OCI-LY7 (cell line): ENCODE data around the gene UGDH. TPM values are rescaled to one million over a fixed set of nuclear protein-coding genes. Genes with fewer than 3 reads are reported as not detected.
"Not testable (repeated sequence)": the region's sequence is repeated elsewhere in the genome, so short reads cannot be mapped to it uniquely, and the experiment has no call there.

Source experiments
- BruUV-seq: library from RNA; stranded (reverse); fragments of 400-500 nt; replicated peaks from 2 replicates; lab custom pipeline; 2021; lab: Mats Ljungman, UMichigan
- CTCF ChIA-PET: fragments of 300-600 bp; sonication (Branson Sonifier 250); formaldehyde crosslinking; loops from one replicate; lab custom pipeline; 2022; ENCODE audit warnings: antibody characterized with exemption; ENCODE audit not compliant: unreplicated experiment; lab: Charles Lee
- POLR2A ChIA-PET: fragments of 300-600 bp; sonication (Branson Sonifier 250); formaldehyde crosslinking; loops from one replicate; lab custom pipeline; 2022; ENCODE audit warnings: antibody characterized with exemption; lab: Charles Lee
- DNase-seq: peaks from one replicate; pipeline ENCODE4 v3.0.0-alpha.2; 2015; ENCODE audit warnings: low spot score
- H2AFZ ChIP-seq: fragments of 200-600 bp; sonication (generic), shearing (Covaris generic); 2 replicates; pipeline ENCODE4 v1.6.1; 2014; ENCODE audit warnings: mild to moderate bottlenecking, antibody characterized with exemption, low read length, moderate library complexity
- H3K27ac ChIP-seq: fragments of 200-600 bp; sonication (generic); 2 replicates; pipeline ENCODE4 v1.5.1; 2014; ENCODE audit warnings: mixed run types, low read depth, mild to moderate bottlenecking, moderate library complexity, low read length, inconsistent platforms; ENCODE audit not compliant: poor library complexity, severe bottlenecking
- H3K36me3 ChIP-seq: fragments of 200-600 bp; sonication (generic); 2 replicates; pipeline ENCODE4 v1.6.1; 2014; ENCODE audit warnings: mild to moderate bottlenecking, antibody characterized with exemption, low read length, moderate library complexity, mixed read lengths; ENCODE audit not compliant: insufficient read depth
- H3K4me1 ChIP-seq: fragments of 200-600 bp; sonication (generic); 2 replicates; pipeline ENCODE4 v1.5.1; 2014; ENCODE audit warnings: mild to moderate bottlenecking, low read length; ENCODE audit not compliant: insufficient read depth, poor library complexity, severe bottlenecking
- H3K4me2 ChIP-seq: fragments of 200-600 bp; sonication (generic); 2 replicates; pipeline ENCODE4 v1.6.1; 2014; ENCODE audit warnings: mild to moderate bottlenecking, low read length
- H3K4me3 ChIP-seq: fragments of 200-600 bp; sonication (generic); 2 replicates; pipeline ENCODE4 v1.5.1; 2014; ENCODE audit warnings: mild to moderate bottlenecking, low read depth, low read length; ENCODE audit not compliant: poor library complexity, severe bottlenecking
- H3K79me2 ChIP-seq: fragments of 200-600 bp; sonication (generic); 2 replicates; pipeline ENCODE4 v1.6.1; 2016; ENCODE audit warnings: low read depth, mild to moderate bottlenecking, low read length, moderate library complexity, mixed read lengths; ENCODE audit not compliant: insufficient read depth
- H3K9me2 ChIP-seq: fragments of 200-600 bp; sonication (generic); 2 replicates; pipeline ENCODE4 v1.6.1; 2016; ENCODE audit warnings: mild to moderate bottlenecking, low read length, mixed read lengths; ENCODE audit not compliant: insufficient read depth
- H3K9me3 ChIP-seq: fragments of 200-600 bp; sonication (generic); 2 replicates; pipeline ENCODE4 v1.6.1; 2014; ENCODE audit warnings: mild to moderate bottlenecking, mixed run types, low read length, mixed read lengths
- H4K20me1 ChIP-seq: fragments of 200-600 bp; sonication (generic); 2 replicates; pipeline ENCODE4 v1.6.1; 2014; ENCODE audit warnings: mild to moderate bottlenecking, antibody characterized with exemption, low read length, moderate library complexity, mixed read lengths; ENCODE audit not compliant: insufficient read depth
- CTCF ChIP-seq: fragments of 200-600 bp; sonication (generic); conservative IDR thresholded peaks from 2 replicates; pipeline ENCODE4 v1.5.1; 2014; ENCODE audit warnings: mild to moderate bottlenecking, antibody characterized with exemption, low read length, moderate library complexity, mixed read lengths
- EZH2phosphoT487 ChIP-seq: fragments of 200-600 bp; sonication (generic); IDR thresholded peaks from 2 replicates; pipeline ENCODE4 v1.6.1; 2018; ENCODE audit warnings: low read depth, borderline replicate concordance, mild to moderate bottlenecking, mixed run types, antibody characterized with exemption, low read length, moderate library complexity, mixed read lengths
- intact Hi-C: fragments of 100-400 bp; cut with micrococcal nuclease; formaldehyde crosslinking; loops from one replicate; pipeline ENCODE4 v1.10.0; 2022; ENCODE audit not compliant: unreplicated experiment
- total RNA-seq, 2 experiments: library from RNA; depleted of rRNA in 1 of 2; stranded (reverse); fragments of >200 nt in 1 of 2; shearing (Covaris generic) in 1 of 2; gene quantifications; 2 replicates each; pipeline ENCODE4 v1.2.3, GENCODE V29; 2014 to 2022

UGDH gene
- total RNA-seq, 2 experiments from 2014 or later = 8.1 to 33.6 TPM

- H2AFZ ChIP-seq = no peak overlapping the region
- no peak for DNase-seq
- no peak overlapping the region for H3K27ac ChIP-seq
- TF ChIP-seq CTCF (no peak), EZH2phosphoT487 (no peak)
- H3K4me1 ChIP-seq = peaks cover under 1% of the 10 kb centered on the region
- H3K9me2 ChIP-seq = no peaks in the 10 kb centered on the region
- H3K36me3 ChIP-seq = no peaks in the 10 kb centered on the region
- no peak overlapping the region for H3K4me2 ChIP-seq
- no peaks in the 10 kb centered on the region for H4K20me1 ChIP-seq
- H3K79me2 ChIP-seq = no peaks in the 10 kb centered on the region
- no TSS peak for BruUV-seq
- CTCF ChIA-PET = no interaction called here
- H3K4me3 ChIP-seq = no peak overlapping the region
- POLR2A ChIA-PET = no interaction called here
- H3K9me3 ChIP-seq = no peaks in the 10 kb centered on the region
- intact Hi-C loops = no loop called here
Measured at GRCh38 chr4:39533541-39533940, 6.3 kb upstream of the UGDH start.

GRCh38 chr4:39532237-39532636, 5.0 kb upstream of the UGDH start:
- POLR2A ChIA-PET, CTCF ChIA-PET, intact Hi-C loops, H3K9me3 ChIP-seq, H2AFZ ChIP-seq, BruUV-seq, H3K79me2 ChIP-seq, H3K4me3 ChIP-seq, H3K27ac ChIP-seq, H3K4me2 ChIP-seq, H3K9me2 ChIP-seq, H3K36me3 ChIP-seq, H4K20me1 ChIP-seq, DNase-seq, H3K4me1 ChIP-seq: not testable (repeated sequence)

DNA sequence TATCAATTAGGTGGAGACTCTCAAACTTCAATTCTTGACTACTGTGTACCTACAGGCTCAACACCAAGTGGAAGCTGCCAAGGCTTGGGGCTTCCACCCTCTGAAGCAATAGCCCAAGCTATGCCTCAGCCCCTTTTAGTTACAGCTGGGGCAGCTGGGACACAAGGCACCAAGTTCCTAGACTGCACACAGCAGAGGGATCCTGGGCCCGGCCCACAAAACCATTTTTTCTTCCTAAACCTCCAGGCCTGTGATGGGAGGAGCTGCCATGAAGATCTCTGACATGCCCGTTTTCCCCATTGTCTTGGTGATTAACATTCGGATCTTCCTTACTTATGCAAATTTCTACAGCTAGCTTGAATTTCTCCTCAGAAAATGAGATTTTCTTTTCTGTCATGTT, 3.4 kb upstream of the UGDH start:
- CTCF ChIA-PET = no interaction called here
- H3K79me2 ChIP-seq = peaks cover 12% of the 10 kb centered on the region; the same call in 1 of the 2 replicates
- DNase-seq = no peak

More for the DNA sequence above, 3.4 kb upstream of the UGDH start:
- H2AFZ ChIP-seq = no peak overlapping the region
- H3K9me3 ChIP-seq = no peaks in the 10 kb centered on the region
- H3K36me3 ChIP-seq = no peaks in the 10 kb centered on the region
- POLR2A ChIA-PET = interaction anchor here (0.6 kb wide), 1 partner anchor 1445 kb away, joined by 3 read pairs; no protein-coding TSS in a partner anchor
- H3K4me1 ChIP-seq = peaks cover 16% of the 10 kb centered on the region
- intact Hi-C loops = no loop called here
- no TSS peak for BruUV-seq
- no peak overlapping the region for H3K4me3 ChIP-seq
- TF ChIP-seq EZH2phosphoT487 (no peak), CTCF (no peak)
- H4K20me1 ChIP-seq = no peaks in the 10 kb centered on the region
- H3K27ac ChIP-seq = no peak overlapping the region
- no peak overlapping the region for H3K4me2 ChIP-seq
- no peaks in the 10 kb centered on the region for H3K9me2 ChIP-seq
